HG02885 (cell line): ENCODE data around the gene SPATA9.
A peak's percentile ranks its signal among the peaks of the same experiment; 100 is the strongest.
"Not testable (repeated sequence)": the region's sequence is repeated elsewhere in the genome, so short reads cannot be mapped to it uniquely, and the experiment has no call there.

Experiments used
- ATAC-seq: cut with Tn5 transposase; IDR thresholded peaks from one replicate; pipeline ENCODE4 v1.9.1; 2021; ENCODE audit warnings: mild to moderate bottlenecking; ENCODE audit not compliant: unreplicated experiment, poor library complexity

SPATA9 gene

GRCh38 chr5:95718203-95718602, 35.4 kb upstream of the SPATA9 start:
- peak; percentile 90 for ATAC-seq

- no peak for ATAC-seq
Measured at GRCh38 chr5:95717439-95717838, 34.6 kb upstream of the SPATA9 start.

GRCh38 chr5:95715799-95716461, 33.1 kb upstream of the SPATA9 start:
- no peak for ATAC-seq

- ATAC-seq, result no peak
Measured at GRCh38 chr5:95713960-95714710, 31.3 kb upstream of the SPATA9 start.

GRCh38 chr5:95713246-95713645, 30.5 kb upstream of the SPATA9 start:
- not testable (repeated sequence) for ATAC-seq

GRCh38 chr5:95712347-95712958, 29.7 kb upstream of the SPATA9 start:
- no peak for ATAC-seq

GRCh38 chr5:95711501-95712346, 28.9 kb upstream of the SPATA9 start:
- ATAC-seq, result no peak

- not testable (repeated sequence) for ATAC-seq
Measured at GRCh38 chr5:95710651-95711500, 28.1 kb upstream of the SPATA9 start.

GRCh38 chr5:95709967-95710650, 27.3 kb upstream of the SPATA9 start:
- ATAC-seq, result no peak

- ATAC-seq, result no peak
Measured at GRCh38 chr5:95708876-95709275, 26.1 kb upstream of the SPATA9 start.

GRCh38 chr5:95707534-95708188, 24.9 kb upstream of the SPATA9 start:
- ATAC-seq, result not testable (repeated sequence)

GRCh38 chr5:95707055-95707454, 24.3 kb upstream of the SPATA9 start:
- ATAC-seq, result no peak

GRCh38 chr5:95706196-95706595, 23.4 kb upstream of the SPATA9 start:
- ATAC-seq, result not testable (repeated sequence)

- no peak for ATAC-seq
Measured at GRCh38 chr5:95704150-95704549, 21.4 kb upstream of the SPATA9 start.

- ATAC-seq, result no peak
Measured at GRCh38 chr5:95701074-95701473, 18.3 kb upstream of the SPATA9 start.

- ATAC-seq, result no peak
Measured at GRCh38 chr5:95699337-95699736, 16.5 kb upstream of the SPATA9 start.

GRCh38 chr5:95697781-95698681, 15.2 kb upstream of the SPATA9 start:
- ATAC-seq, result no peak

- ATAC-seq, result no peak
Measured at GRCh38 chr5:95690333-95690732, 7.5 kb upstream of the SPATA9 start.
